GM18520 (cell line): ENCODE results near the gene SLC24A4.
"Not testable (repeated sequence)": the region's sequence is repeated elsewhere in the genome, so short reads cannot be mapped to it uniquely, and the experiment has no call there.

Experiments used
- ATAC-seq: cut with Tn5 transposase; IDR thresholded peaks from one replicate; pipeline ENCODE4 v1.9.1; 2021; ENCODE audit not compliant: unreplicated experiment

The SLC24A4 gene

DNA sequence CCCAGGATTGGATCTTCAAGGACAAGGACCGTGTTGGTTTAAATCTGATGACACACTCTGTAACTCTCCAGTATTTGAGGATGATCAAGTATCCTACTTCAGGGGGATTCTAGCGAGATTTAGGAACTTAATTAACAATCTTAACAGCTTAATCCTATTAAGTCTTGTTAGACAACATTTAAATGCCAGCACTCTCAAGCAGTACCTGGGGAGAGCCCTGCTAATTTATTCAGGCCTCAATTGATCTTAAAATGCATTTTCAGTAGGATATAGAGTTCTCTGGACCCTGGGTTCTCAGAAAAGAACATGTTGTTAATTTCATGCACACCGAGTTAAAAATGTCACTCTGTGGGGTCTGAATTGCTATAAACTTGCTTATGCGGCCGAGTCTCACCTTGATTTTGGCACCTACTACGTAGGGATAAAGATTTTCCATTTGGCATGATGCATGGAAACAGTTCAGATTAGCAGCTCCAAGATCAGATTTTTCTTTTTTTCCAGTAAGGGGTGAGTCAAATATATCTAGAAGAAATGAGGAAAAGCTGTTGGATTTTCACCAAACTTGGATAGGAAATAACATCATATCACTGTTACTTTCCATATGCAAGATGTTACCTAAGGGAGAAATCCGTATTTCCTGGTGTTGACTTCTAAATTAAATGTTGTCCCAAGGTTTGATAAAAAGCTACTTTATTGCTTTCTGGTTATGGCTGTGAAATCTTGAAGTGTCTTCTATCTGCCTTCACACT, 76.1 kb downstream of the SLC24A4 start:
- no peak for ATAC-seq

DNA sequence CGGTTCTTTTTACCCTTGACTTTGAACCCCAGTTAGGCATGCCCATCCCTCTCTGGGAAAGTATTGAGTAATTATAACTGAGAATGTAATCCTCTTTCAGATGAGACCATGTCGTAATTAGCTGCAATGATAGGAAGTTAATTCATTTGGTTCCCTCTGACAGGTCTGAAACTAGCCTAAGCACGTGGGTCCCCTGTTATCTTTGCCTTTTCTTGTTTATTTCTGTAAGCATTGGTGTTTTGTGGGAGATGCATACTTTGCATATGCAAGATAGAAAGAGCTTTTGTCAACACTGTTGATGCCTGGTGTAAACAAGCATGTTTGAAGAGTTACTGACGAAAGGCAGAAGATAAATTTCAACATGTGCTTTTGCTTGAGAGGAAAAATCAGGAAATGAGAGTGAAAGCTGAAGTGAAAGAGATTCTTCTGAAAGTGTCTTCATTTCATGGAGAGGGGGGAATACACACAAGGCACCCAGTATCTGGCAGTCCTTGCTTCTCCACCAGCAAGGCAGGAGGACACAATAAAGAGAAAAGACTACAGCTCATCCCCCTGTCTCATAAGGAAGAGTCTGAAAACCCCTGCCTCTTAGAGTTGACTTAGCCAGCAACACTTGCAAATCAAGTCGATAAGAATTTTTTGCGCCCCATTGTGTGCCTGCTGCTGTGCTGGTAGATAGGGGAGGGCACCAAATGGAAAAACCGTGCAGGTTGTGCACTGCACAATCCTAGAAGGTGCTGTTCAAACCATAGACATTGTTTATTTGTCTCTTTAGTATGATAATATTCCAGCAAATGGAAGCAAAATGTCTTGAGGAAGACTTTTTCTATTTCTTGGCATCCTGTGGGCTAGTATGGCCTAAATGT, 77.8 kb downstream of the SLC24A4 start:
- ATAC-seq = no peak

DNA sequence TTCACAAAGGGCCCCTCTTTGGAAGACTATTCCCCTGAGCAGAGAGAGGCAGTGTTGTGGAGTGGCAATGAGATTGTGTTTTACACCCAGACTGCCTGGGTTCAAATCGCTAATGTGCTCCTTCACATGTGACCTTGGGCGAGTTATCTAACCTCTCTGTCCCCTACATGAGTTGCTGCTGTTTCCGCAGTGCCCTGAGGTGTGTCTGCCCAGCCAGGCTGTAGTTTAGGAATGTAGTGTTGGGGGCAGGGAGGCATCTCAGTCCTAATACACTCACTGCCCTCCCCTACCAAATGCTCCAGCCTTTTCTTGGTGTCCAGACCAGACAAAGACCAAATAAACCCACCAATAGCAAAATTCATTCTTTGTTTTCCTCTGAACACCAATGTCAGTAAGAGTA, 78.6 kb downstream of the SLC24A4 start:
- ATAC-seq = no peak

DNA sequence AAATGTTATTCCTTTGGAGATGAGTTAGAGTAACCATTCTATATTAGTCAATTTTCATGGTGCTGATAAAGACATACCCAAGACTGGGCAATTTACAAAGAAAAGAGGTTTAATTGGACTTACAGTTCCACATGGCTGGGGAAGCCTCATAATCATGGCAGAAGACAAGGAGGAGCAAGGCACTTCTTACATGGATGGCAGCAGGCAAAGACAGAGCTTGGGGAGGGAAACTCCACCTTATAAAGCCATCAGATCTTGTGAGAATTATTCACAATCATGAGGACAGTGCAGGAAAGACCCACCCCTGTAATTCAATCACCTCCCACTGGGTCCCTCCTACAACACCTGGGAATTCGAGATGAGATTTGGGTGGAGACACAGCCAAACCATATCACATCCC, 79.5 kb downstream of the SLC24A4 start:
- ATAC-seq = not testable (repeated sequence)

DNA sequence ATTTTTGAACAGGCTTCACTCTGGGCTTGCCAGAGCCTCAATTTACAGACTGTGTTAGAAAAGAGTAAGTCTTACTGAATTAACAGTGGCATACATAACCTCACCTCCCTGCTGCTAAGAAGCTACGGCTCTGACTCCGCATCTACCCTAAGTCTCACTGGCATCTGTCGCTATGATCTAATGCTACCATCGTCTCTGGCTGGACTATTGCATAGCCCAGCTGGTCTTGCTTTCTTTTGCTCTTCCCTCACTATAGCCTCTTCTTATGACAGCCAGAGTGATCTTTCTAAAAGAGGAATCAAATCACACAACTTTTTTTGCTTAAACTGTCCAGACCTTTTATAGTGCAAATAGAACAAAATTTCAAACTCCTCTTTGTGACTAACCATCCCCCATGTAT, 81.1 kb downstream of the SLC24A4 start:
- no peak for ATAC-seq

DNA sequence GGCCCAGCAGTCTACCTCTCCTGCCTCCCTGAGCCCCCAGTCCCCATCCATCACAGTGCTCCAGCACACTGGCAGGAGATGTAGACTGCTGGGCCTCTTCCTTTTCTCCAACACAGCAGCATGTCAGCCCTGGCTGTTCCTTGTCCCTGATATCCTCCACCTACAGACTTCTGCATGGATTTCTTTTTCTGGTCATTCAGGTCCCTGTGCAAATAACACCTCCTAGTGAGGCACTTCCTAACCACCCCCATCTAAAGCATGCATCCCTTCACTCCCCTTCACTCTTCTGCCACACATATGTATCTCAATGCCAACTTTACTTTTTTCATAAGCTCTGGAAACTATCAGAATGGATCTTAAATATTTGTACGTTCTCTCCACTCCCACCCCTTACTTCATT, 81.5 kb downstream of the SLC24A4 start:
- no peak for ATAC-seq

DNA sequence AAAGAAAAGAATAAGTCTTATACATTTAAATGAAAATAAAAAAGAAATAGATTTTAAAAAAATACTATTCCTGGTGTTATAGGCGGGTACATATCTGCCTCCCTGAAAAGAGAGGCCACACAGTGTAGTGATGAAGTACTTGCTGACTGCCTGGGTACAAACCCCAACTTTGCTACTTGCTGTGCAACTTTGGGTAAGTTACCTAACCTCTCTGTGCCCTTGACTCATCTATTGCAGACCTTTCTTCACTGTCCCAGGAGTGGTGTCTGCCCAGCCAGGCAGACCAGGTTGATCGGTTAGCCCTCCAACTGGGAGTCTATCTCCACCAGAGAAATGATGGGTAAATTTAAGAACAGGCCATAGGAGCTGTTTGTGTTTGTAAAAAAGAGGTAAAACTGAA, 82.0 kb downstream of the SLC24A4 start:
- no peak for ATAC-seq

DNA sequence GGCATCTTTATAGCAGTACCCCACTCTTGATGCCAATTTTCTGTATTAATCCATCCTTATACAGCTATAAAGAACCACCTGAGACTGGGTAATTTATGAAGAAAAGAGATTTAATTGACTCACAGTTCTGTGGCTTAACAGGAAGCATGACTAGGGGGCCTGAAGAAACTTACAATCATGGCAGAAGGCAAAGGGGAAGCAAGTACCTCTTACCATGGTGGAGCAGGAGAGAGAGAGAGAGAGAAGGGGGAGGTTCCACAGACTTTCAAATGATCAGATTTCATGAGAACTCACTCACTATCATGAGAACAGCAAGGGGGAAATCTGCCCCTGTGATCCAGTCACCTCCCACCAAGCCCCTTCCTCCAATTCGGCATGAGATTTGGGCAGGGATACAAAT, 84.4 kb downstream of the SLC24A4 start:
- no peak for ATAC-seq

DNA sequence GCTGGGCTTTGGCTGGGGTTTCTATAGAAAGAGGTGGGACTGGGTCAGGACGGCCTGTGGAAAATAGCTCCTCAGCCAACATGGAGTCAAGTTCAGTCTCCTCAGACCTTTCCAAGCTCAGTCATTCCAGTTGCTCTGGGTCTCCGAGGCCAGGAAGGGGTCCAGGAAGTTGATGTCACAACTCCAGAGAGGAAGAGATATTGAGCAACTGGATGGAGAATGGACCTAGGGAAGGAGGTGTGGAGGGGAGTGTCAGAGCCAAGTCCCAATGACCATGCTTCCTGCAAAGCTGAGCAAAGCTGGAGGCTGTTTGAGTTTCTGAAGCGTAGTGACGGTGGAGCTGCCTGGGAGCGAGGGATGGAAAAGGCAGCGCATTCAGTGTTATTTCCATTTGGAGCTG, 86.1 kb downstream of the SLC24A4 start:
- no peak for ATAC-seq

DNA sequence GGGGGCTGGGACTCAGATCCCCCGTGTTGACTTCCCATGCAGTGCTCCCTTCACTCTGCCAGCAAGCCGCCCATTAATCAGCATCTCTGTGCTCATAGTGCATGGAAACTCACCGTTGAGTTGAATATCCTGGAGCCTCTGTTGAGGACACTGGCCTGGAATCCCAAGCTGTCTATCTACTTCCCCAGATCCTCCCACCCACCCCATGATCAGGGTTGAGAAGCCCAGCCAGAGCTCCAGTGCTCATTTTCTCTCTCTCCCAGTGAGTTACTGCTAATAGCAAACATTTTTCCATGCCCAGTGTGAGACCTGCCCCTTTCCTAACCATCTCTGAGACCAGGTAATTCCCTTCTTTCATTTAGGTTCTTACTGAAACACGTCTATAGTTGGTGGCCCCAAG, 88.2 kb downstream of the SLC24A4 start:
- no peak for ATAC-seq

DNA sequence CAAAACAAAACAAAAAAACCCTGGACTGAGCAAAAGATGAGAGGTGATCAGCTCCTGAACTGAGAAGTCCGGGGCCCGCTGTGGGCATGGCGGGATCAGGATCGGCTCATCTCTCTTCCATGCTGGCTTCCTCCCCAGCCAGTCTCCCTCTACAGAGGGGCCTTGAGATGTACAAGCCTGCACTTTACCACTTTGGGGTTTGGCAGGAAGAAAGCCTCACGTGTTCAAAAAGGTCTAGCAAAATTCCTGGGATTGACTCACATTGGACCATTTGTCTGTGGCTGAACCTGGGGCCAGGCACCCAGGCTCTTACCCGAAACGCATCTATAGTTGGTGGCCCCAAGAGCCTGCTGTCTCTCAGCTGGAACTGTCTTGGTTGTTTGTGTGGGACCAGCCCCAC, 89.0 kb downstream of the SLC24A4 start:
- ATAC-seq = no peak

DNA sequence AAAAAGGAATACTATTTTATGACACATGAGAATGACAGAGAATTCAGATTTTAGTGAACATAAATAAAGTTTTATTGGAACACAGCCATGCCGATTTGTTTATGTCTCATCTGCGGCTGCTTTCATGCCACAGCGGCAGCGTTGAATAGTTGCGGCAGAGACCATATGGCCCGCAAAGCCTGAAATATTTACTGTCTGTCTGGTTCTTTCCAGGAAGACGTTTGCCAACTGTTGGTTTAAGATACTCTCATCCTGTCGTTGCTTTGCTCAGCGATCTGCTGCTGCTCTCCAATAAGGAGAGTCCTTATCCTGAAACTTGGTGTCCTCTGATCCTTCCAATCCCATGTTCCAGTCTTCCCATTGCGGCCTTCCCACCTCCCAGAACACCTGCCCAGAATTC, 89.9 kb downstream of the SLC24A4 start:
- ATAC-seq = no peak

DNA sequence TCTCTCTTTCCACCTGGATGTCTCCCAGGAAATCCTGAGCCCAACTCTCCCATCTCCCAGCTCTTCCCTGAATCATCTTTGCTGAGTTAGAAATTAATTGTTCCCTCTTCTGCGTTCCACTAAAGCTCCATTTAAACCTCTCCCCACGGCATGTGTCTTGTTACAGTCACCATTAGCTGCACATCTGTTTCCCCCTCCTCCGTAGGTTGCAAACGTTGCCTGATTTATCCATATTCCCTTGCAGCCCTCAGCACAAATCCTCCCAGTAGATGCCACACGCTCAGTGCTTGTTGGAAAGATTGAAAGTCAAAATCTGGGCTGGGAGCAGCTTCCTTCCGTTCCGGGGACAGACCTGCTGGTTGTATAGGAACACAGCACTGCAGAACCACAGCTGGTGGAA, 90.4 kb downstream of the SLC24A4 start:
- ATAC-seq = no peak

DNA sequence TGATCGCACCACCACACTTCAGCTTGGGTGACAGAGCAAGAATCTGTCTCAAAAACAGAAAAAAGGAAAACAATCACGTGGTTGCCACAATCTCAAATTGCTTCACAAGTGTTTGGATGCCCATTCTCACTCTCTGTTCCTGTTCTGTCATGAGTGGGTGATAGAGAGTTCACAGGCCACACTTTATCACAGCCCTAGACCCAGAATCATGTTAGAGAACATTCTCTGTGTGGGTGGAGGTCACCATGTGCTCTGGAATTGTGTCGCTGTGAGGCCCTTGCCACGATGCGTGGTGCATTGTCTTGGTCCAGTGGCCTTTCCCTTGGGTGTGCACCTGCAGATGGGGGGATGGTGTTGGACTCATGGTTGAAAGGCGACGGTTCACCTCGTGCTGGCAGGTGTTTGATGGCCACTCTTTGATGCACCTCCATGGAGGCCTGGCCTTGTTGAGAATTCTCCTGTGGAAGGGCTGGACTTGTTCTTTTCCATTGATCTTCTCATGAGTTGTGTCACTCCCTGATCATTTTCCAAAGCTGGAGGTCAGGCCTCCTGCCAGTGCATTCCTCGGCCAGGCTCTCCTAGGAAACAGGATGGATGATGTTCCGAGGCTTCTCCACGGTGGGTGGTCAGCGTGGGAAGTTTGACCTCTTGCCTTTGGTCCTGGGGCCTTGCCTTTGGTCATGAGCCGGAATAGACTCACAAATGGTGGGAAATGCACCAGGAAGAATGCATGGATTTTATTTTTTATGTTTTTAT, 91.9 kb downstream of the SLC24A4 start:
- no peak for ATAC-seq

DNA sequence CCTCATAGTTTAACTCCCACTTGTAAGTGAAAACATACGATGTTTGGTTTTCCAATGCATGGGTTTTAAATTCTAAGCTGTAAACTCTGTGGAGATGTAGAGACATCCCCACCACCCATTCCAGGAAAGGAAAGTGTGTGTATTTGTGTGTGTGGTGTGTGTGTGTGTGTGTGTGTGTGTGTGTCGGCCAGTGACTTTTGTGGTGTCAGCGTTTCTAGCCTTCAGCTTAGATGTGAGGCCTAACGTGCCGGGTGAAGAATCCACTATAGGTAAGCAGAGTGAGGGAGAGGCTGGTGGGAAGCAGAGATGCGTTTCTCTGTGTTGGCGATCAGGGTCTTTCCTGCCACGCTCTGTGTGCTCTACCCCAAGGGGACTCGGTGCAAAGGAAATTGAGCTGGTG, 93.0 kb downstream of the SLC24A4 start:
- ATAC-seq = no peak

DNA sequence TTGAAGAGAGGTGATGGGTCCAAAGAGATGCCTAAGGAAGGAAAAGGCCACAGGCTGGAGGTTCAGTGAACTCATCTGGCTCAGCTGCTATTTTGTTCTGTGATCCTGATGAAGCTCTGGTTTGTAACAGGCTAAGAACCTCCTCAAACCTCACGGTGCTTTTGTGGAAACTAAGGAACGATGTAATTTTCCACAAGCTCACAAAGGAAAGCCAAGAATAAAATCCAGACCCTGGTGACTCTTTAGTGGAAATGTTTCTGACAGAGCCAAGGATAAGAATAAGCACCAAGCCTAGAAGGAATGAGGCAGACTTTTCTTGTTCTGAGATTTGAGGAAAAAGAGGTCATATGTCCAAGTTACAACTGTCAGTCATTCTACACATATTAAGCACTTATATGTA, 93.6 kb downstream of the SLC24A4 start:
- no peak for ATAC-seq

DNA sequence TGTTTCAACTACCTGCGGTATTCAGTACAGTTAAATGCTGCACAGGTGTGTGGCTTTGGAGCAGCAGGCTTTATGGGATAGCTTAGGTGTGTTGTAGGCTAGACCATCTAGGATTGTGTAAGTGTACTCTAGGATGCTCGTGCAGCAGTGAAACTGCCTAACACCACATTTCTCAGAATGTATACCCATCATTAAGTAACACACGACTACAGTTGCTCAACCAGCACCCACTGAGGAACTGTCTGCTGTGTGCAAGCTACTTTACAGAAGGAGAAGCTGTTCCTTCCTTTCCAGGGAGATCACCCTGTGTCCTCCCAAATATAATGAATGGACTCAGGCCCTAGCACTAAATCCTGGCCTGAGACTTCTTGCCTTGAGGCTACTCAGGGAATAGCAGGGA, 94.8 kb downstream of the SLC24A4 start:
- ATAC-seq = no peak

DNA sequence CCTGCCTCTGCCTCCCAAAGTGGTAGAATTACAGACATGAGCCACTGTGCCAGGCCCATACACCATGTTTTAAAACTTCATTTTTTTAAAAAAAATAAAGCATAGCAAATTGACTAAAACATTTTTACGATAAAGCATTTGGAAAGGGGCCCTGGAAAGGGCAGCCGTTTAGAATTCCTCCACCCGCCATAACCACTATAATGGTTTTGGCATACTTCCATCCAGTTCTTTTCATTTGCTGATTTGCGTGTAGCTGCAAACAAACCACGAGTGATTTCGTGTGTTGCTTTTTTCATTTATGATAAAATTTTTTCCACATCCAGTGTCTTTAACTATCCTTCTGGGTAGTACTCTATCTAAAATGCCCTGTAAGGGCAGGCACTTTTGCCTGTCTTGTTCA, 98.8 kb downstream of the SLC24A4 start:
- no peak for ATAC-seq

DNA sequence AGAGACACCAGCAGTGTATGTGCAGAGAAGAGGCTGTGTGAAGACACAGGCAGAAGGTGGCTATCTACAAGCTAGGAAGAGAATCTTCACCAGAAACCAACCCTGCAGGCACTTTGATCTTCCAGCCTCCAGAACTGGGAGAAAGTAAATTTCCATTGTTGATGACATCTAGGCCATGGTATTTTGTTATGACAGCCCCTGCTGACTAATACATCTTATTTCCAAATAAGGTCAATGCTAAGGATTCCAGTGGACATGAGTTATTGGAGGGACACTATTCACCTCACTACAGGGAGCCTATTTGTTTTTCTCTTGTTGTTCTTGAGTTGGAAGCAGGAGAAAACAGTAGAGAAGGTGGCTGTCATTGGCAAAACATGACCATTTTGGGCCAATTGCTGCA, 102.1 kb downstream of the SLC24A4 start:
- ATAC-seq = no peak

DNA sequence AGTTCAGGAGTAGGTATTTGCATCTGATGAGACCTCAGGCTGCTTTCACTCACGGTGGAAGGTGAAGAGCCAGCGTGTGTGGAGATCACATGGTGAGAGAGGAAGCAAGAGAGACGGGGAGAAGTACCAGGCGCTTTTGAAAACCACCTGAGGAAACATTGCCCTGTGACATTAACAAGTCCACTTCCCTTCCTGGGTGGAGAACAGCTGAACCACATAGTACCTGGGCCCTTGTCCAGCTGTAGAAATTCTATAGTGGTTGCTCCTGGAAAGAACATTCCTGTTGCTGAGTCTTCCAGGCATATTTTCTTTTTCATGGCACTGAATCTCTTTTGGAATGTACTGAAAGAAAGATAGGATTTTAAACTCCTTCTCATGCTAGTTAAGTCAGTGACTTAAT, 103.3 kb downstream of the SLC24A4 start:
- ATAC-seq = no peak

DNA sequence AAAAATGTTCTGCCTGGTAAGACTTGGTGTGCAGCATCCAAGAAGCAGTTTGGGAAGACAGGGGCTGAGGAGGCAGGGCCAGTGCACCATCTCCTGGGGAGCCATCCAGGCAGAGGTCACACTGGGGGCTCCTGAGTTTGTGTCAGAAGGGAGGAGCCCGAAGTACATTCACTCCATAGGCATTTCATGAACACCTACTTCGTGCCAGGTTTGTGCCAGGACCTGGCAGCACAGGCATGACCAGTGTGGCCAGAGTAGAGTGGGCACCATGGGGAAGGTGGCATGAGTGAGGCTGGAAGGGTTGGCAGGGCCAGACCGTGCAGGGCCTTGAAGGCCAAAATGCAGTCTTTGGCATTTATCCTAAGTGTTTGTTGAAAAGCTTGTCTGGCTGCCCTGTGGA, 104.1 kb downstream of the SLC24A4 start:
- ATAC-seq = no peak

DNA sequence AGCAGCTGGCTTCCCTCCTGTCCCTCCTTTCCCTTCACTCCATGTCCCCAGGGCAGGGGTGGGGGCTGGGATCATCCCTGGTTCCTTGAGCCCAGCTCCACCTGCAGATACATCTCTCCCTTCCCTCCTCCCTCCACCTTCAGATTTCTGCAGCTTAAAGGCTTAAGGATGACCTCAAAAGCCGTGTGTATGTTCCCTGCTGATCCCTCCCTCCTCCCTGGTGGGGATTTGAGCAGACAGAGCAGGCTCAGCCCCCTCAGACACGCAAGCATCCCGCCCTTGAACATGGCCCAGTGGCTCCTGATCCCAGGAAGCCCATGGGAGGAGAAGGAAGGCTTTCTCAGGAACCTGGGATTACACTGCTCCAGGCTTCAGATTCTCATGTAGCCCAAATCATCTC, 107.7 kb downstream of the SLC24A4 start:
- ATAC-seq = no peak
